PFSK-1 (cell line): ENCODE data around the gene MSI2.

Experiments
- FOXP2 ChIP-seq: optimal IDR thresholded peaks from 2 replicates; pipeline ENCODE3; 2011; ENCODE audit warnings: borderline replicate concordance, control low read depth, inconsistent platforms; ENCODE audit not compliant: insufficient read depth; ENCODE audit errors: extremely low read length, extremely low read depth
- POLR2AphosphoS5 ChIP-seq: IDR thresholded peaks from 2 replicates; pipeline ENCODE4 v1.6.1; 2012; ENCODE audit warnings: low read depth, mild to moderate bottlenecking, control low read depth, low read length, moderate library complexity
- REST ChIP-seq, 2 experiments: IDR thresholded peaks; 2 replicates each; pipeline versions ENCODE4 v1.6.1 to v1.8.0; 2011 to 2012; ENCODE audit warnings: low read depth in 2 of 2, low read length in 2 of 2, control low read depth in 1 of 2, inconsistent platforms in 1 of 2, mild to moderate bottlenecking in 1 of 2, moderate library complexity in 1 of 2; ENCODE audit not compliant: insufficient read depth in 1 of 2
- SIN3A ChIP-seq: IDR thresholded peaks from 2 replicates; pipeline ENCODE4 v1.6.1; 2012; ENCODE audit warnings: mild to moderate bottlenecking, low read length, moderate library complexity, borderline replicate concordance; ENCODE audit not compliant: insufficient read depth
- TAF1 ChIP-seq: IDR thresholded peaks from 2 replicates; pipeline ENCODE4 v1.6.1; 2012; ENCODE audit warnings: low read length, control low read depth, borderline replicate concordance; ENCODE audit not compliant: insufficient read depth

DNA sequence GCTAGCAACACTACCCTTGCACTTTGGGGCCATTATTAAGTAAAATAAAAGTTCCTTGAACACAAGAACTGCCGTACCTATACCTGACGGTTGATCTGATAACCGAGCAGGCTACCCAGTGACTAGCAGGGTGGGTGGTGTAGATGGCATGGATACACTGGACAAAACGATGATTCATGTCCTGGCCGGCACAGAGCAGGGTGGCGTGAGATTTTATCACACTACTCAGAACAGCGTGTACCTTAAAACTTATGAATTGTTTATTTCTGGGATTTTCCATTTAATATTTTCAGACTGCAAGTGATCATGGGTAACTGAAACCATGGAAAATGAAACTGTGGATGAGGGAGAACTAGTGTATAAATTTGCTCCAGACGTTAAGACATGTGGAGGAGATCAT lies 41.0 kb upstream of the MSI2 start:
- TF ChIP-seq SIN3A: no peak
- TF ChIP-seq REST (IDR thresholded peaks at IDR 0.05; ENCODE audit: insufficient read depth in 1 of 2, low read depth in 2 of 2, low read length in 2 of 2): no peak
- no peak for TF ChIP-seq TAF1
- TF ChIP-seq POLR2AphosphoS5: no peak
- no peak for TF ChIP-seq FOXP2
